Measurements from ENCODE around the gene PZP. TPM values are rescaled to one million over a fixed set of nuclear protein-coding genes. Genes with fewer than 3 reads are reported as not detected.

PZP gene
- total RNA-seq, 1 experiment from 2014 or later = not detected

- Mint-ChIP-seq H3K27ac (no peak overlapping the region; a peak in 1 of 7 replicates), H3K9me3 (no peaks in the 10 kb centered on the region), H3K36me3 (ENCODE audit: insufficient read depth in 1 of 3, low read depth in 3 of 3) (no peaks in the 10 kb centered on the region), H3K4me1 (peaks cover 5 to 7% of the 10 kb centered on the region in 2 experiments), H3K4me3 (no peak overlapping the region), H3K27me3 (ENCODE audit: low read depth) (peaks cover 4% of the 10 kb centered on the region; the same call in 1 of the 2 replicates)
- H3T11ph ChIP-seq (ENCODE audit: low read length) = no peak overlapping the region
- no peak overlapping the region for H2BK20ac ChIP-seq (ENCODE audit: low read depth, low read length, poor library complexity, severe bottlenecking)
- H3K4me2 ChIP-seq (ENCODE audit: insufficient read depth, insufficient read length, low read length) = no peak overlapping the region
- H4K91ac ChIP-seq (ENCODE audit: insufficient read length, low read depth, low read length) = no peak overlapping the region
- H2AK5ac ChIP-seq (ENCODE audit: insufficient read length, low read length) = no peak overlapping the region
- no peak overlapping the region for H3K18ac ChIP-seq (ENCODE audit: insufficient read length, low read depth, low read length)
- no peak overlapping the region for H2BK15ac ChIP-seq (ENCODE audit: low read depth, low read length)
- H3K23me2 ChIP-seq (ENCODE audit: insufficient read length, low read depth, low read length, poor library complexity, severe bottlenecking) = no peaks in the 10 kb centered on the region
- no peak overlapping the region for H2BK120ac ChIP-seq (ENCODE audit: low read depth, low read length, poor library complexity, severe bottlenecking)
- H3K9me3 ChIP-seq (ENCODE audit: control insufficient read depth, low read depth, low read length) = no peaks in the 10 kb centered on the region
- no peak for DNase-seq
- H3K23ac ChIP-seq (ENCODE audit: insufficient read length, low read depth, low read length) = no peak overlapping the region
- no peaks in the 10 kb centered on the region for H4K20me1 ChIP-seq (ENCODE audit: control insufficient read depth, insufficient read depth, insufficient read length)
- H4K8ac ChIP-seq (replicated peaks; ENCODE audit: insufficient read length, low read depth, low read length) = no peak overlapping the region
- no peaks in the 10 kb centered on the region for H3K79me2 ChIP-seq (ENCODE audit: insufficient read depth, low read length)
- no peak overlapping the region for H2AFZ ChIP-seq (ENCODE audit: low read length)
- no peak overlapping the region for H2BK5ac ChIP-seq (ENCODE audit: insufficient read length, low read length)
- H4K5ac ChIP-seq (ENCODE audit: insufficient read length, low read depth, low read length) = no peak overlapping the region
- no peak overlapping the region for H3K27ac ChIP-seq (ENCODE audit: insufficient read length, low read depth, low read length)
- no peaks in the 10 kb centered on the region for H3K79me1 ChIP-seq (ENCODE audit: insufficient read depth, low read depth, low read length, poor library complexity, severe bottlenecking)
- TF ChIP-seq, protein P1, sequence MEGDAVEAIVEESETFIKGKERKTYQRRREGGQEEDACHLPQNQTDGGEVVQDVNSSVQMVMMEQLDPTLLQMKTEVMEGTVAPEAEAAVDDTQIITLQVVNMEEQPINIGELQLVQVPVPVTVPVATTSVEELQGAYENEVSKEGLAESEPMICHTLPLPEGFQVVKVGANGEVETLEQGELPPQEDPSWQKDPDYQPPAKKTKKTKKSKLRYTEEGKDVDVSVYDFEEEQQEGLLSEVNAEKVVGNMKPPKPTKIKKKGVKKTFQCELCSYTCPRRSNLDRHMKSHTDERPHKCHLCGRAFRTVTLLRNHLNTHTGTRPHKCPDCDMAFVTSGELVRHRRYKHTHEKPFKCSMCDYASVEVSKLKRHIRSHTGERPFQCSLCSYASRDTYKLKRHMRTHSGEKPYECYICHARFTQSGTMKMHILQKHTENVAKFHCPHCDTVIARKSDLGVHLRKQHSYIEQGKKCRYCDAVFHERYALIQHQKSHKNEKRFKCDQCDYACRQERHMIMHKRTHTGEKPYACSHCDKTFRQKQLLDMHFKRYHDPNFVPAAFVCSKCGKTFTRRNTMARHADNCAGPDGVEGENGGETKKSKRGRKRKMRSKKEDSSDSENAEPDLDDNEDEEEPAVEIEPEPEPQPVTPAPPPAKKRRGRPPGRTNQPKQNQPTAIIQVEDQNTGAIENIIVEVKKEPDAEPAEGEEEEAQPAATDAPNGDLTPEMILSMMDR (conservative IDR thresholded peaks at IDR 0.05) = no peak
- no peaks in the 10 kb centered on the region for H3K27me3 ChIP-seq (ENCODE audit: insufficient read depth, low read length)
- H3K14ac ChIP-seq (ENCODE audit: insufficient read depth, low read length) = no peak overlapping the region
- no peaks in the 10 kb centered on the region for H3K4me1 ChIP-seq (ENCODE audit: insufficient read depth, low read length)
- H3K9ac ChIP-seq (ENCODE audit: extremely low read depth, insufficient read length, low read length) = no peak overlapping the region
- H3K56ac ChIP-seq (ENCODE audit: insufficient read length, low read depth, low read length) = no peak overlapping the region
- no peak overlapping the region for H2BK12ac ChIP-seq (ENCODE audit: insufficient read length, low read depth, low read length)
- H3K4ac ChIP-seq (ENCODE audit: low read depth, low read length) = no peak overlapping the region
- no CpG with 5 or more reads among the region's 2 CpGs for WGBS (ENCODE audit: extremely low coverage, insufficient read length, low lambda C conversion rate)
Measured at GRCh38 chr12:9255837-9256236, 47.6 kb upstream of the PZP start.

All from H9 (cell line).